GM10266 (cell line): ENCODE results near the gene RBBP8NL.

Experiments used
- DNase-seq: peaks from one replicate; pipeline ENCODE4 v3.0.0; 2012; ENCODE audit errors: extremely low spot score
- TF ChIP-seq, protein P1 (sequence below): IDR thresholded peaks from 2 replicates; pipeline ENCODE4 v1.5.1; 2012; ENCODE audit warnings: mild to moderate bottlenecking, low read depth; ENCODE audit not compliant: control insufficient read depth, insufficient read depth; ENCODE audit errors: missing control alignments

The RBBP8NL gene

DNA sequence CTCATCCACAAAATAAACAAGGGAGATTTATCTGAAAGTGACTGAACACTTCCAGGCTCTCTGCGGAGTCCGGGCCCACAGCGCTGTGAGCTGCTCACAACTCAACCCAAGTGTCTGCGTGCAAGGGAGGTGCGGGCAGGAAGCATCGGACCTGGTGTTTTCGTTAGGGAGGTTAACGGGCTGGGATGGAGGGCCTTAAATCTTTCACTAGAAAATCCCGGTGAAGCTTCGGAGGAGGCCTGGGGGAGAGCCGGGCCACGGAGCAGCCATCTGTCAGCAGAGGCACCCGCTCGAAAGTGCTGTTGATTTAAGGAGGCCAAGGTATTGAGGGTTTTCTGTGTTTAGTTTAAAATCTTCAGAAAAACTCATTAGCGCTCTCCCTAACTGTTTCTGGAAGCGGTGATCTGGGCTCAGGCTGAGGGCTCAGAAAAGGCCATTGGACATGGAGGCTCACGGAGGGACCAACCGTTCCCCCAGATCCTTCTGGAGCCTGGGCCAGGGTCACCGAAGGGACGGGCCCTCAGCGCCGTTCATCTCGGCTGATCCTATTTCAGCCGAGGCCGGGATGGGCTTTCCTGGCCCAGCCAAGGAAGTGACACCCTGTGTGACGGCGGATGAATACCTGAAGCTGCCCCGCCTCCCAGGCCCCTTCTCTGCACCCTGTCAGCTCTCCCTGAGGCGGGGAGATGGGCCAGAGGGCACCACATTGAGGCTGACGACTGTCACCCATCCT lies 27.7 kb upstream of the RBBP8NL start:
- TF ChIP-seq, protein P1, sequence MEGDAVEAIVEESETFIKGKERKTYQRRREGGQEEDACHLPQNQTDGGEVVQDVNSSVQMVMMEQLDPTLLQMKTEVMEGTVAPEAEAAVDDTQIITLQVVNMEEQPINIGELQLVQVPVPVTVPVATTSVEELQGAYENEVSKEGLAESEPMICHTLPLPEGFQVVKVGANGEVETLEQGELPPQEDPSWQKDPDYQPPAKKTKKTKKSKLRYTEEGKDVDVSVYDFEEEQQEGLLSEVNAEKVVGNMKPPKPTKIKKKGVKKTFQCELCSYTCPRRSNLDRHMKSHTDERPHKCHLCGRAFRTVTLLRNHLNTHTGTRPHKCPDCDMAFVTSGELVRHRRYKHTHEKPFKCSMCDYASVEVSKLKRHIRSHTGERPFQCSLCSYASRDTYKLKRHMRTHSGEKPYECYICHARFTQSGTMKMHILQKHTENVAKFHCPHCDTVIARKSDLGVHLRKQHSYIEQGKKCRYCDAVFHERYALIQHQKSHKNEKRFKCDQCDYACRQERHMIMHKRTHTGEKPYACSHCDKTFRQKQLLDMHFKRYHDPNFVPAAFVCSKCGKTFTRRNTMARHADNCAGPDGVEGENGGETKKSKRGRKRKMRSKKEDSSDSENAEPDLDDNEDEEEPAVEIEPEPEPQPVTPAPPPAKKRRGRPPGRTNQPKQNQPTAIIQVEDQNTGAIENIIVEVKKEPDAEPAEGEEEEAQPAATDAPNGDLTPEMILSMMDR, result no peak
- no peak for DNase-seq

DNA sequence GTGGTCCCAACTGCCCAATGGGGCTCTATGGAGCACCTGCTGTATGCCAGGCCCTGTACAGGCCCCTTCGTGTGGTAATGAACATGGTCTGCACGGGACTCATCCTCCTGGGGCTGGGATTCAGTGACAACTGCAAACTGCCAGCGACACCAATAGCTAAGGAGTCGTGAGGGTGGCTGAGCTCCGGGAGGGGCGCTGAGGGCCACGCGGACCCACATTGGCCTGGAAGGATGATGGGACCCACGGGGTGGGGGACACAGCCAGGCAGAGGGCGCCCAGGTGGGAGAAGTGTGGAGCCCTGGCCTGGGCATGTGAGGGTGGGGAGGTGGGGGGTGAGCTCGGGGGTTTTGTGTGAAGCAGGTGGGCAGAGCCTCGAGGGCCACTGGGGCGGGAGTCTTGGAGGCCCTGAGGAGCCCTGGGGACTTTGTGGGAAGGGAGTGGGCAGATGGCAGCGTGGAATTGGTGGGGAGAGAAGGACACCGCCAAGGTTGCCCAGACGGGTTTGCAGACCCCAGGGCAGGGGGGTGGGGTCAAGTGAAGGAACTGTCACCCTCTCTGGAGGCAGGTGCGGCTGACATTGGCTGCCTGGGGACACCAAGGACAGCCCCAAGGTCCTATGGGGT lies 26.0 kb upstream of the RBBP8NL start:
- DNase-seq, result no peak
- TF ChIP-seq, protein P1, result no peak

GRCh38 chr20:62452475-62453095 lies 25.2 kb upstream of the RBBP8NL start:
- TF ChIP-seq, protein P1, result no peak
- DNase-seq, result no peak

DNA sequence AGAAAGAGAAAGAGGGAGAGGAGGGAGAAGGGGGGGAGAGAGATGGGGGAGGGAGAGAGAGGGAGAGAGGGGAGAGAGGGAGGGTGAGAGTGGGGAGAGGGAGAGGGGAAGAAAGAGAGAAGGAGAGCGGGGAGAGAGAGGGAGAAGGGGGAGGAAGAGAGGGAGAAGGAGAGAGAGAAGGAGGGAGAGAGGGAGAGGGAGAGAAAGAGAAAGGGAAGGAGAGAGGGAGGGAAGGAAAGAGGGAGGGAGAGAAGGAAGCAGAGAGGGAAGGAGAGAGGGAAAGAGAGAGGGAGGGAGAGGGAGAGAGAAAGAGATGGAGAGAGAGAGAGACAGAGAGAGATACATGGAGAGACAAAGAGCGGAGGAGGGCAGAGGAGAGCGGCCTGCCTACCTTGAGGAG lies 24.6 kb upstream of the RBBP8NL start:
- TF ChIP-seq, protein P1, result no peak
- no peak for DNase-seq

GRCh38 chr20:62451156-62451767 lies 23.9 kb upstream of the RBBP8NL start:
- TF ChIP-seq, protein P1, result no peak
- no peak for DNase-seq

DNA sequence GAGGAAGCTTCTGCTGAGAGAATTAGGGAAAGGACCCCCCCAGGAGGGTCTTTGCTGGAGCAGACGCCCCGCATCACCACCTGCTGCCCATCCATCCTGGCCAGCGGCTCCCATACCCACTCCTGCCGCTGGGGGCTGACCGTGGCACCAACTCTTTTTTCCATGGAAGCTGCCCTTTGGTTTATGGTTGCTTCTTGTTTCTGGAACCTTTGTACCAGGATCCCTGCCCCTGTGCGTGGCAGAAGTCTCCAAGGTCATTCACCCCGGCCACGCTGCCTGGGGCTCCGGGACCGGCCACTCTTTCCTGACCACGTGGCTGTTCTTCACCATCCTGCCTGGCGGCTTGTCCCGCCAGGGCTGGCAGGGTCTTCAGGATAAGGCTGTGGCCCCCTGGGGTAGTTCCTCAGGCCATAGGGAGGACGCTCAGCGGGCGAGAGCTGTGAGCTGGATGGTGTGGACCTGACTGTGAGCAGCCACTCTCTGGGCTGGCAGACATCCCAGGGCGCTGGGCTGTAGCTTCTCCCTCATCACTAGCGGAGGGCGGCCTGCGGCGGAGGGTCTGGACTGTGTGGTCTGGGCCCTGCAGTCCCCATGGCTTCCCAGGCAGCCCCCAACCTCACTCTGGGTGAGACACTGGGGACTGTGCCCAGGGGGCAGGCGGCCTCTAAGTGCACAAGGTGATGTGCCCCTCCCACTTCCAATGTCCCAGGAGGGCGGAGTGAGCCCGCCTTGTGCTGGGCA lies 22.8 kb upstream of the RBBP8NL start:
- no peak for DNase-seq
- TF ChIP-seq, protein P1, result no peak
